ENCODE measurements around the gene ANXA3.
"Not testable (repeated sequence)": the region's sequence is repeated elsewhere in the genome, so short reads cannot be mapped to it uniquely, and the experiment has no call there.

The ANXA3 gene

DNA sequence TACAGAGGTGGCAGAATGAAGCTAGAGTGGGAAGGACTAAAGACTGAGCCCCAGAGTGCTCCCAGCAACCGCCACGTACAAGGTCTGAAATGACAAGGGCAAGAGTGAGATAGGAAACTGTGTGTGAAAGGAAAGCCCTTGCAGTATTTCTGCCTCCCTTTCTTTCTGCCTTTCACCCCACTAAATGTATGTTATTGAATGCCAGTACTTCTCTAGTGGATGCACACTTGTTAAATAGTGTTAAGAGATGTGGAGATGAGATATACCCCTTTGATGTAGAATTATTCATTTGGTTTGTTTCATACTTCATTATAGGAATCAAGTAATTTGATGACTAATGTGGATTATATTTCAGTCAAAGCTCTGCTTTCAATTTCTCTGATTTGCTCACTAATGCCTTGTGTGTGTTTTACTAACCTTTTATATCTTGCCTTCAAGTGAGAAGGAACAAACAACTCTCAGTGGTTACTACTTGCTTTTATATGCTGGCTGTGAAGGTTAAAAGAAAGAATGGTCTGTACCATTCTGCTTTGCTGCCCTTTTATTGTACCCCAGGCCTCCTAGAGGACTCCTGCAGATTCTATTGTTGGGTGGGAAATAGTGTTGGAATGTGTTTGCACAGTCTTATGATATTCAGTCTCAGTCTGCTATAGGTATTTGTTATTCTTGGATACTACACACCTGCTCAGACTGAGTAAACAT lies 8.0 kb upstream of the ANXA3 start:
- no peak for DNase-seq

GRCh38 chr4:78544678-78545077 lies 6.9 kb upstream of the ANXA3 start:
- no peak for DNase-seq

GRCh38 chr4:78545275-78546246 lies 6.0 kb upstream of the ANXA3 start:
- no peak for DNase-seq

- not testable (repeated sequence) for DNase-seq
Observed at GRCh38 chr4:78547899-78548298, 3.7 kb upstream of the ANXA3 start.

DNA sequence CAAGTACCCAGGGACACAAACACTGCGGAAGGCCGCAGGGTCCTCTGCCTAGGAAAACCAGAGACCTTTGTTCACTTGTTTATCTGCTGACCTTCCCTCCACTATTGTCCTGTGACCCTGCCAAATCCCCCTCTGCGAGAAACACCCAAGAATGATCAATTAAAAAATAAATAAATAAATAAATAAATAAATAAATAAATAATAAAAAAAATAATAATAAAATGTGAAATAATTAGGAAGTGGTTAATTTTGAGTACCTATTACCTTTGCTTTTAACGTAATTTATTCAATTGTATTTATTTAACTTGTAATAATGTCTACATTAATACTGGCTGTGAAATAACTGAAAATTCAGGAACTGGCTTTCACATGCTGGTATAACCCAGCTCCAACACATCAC lies 2.7 kb upstream of the ANXA3 start:
- DNase-seq = not testable (repeated sequence)

- no peak for DNase-seq
Observed at GRCh38 chr4:78552389-78553042, 946 bp downstream of the ANXA3 start.

DNA sequence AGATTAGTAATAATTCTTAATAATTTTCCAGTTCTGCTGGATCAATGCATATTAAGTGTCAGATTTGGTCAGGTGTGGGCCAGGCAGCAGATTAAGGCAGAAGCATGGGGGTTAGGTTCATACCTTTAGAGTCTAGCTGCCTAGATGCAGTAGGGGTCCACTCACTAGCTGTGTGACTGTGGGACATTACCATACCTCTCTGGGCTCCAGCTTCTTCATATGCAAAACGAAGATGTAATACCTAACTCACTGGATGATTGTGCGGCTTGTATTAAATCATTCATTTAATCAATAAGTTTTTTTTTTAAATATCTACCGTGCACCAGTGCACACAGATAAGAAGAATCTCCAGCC lies 1.4 kb downstream of the ANXA3 start:
- DNase-seq = no peak

DNA sequence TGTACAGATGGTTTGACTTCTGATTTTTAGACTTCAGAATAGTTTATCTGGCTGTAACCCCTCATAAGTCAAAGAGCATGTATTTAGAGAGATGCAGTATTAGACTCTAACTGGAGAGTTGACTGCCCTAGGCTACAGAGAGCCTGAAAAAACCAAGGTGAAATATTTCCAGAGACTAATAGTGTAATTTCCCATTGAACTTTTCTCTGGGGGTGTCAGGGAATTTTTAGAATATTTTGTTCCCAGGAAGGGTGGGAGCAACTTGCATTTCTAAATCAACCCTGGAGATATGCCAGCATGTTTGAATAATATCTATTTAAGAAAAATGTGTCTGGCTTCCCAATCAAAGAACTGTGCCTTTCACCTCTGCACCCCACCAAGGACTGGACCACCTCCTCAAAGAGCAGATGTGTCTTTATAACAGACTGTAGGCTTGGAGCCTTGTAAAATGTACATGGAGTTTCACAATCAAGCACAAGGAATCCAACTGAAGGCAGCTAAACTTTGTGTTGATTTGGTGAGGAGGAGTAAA lies 2.0 kb downstream of the ANXA3 start:
- DNase-seq = no peak

GRCh38 chr4:78556665-78557064 lies 5.1 kb downstream of the ANXA3 start:
- no peak for DNase-seq

GRCh38 chr4:78557841-78558240 lies 6.3 kb downstream of the ANXA3 start:
- DNase-seq = no peak

- no peak for DNase-seq
Observed at GRCh38 chr4:78558410-78558809, 6.8 kb downstream of the ANXA3 start.

DNA sequence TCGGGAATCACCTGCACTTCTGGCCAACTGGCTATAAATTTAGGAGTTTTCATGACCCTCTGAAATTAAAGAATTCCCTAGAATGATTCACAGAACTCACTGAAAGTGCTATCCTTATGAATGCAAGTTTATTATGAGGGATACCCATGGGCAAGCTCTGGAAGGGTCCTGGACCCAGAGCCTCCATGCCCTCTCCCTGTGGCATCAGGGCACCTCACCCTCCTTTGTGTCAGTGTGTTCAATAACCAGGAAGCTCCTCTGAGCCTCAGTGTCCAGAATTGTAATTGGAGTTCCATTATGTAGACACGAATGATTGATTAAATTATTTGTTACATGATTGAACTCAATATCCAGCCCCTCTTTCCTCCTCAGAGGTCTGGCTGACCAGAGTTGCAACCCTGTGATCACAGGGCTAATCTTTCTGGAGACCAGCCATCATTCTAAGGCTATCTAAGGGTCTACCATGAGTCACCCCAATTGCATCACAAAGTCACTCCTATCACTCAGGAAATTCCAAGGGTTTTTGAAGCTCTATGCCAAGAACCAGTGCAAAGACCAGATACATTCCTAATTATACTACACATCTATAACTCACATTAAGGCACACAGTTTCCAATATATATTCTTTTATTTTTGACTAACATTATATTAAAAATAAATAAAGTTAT lies 8.9 kb downstream of the ANXA3 start:
- no peak for DNase-seq

GRCh38 chr4:78561677-78562076 lies 10.1 kb downstream of the ANXA3 start:
- no peak for DNase-seq

DNA sequence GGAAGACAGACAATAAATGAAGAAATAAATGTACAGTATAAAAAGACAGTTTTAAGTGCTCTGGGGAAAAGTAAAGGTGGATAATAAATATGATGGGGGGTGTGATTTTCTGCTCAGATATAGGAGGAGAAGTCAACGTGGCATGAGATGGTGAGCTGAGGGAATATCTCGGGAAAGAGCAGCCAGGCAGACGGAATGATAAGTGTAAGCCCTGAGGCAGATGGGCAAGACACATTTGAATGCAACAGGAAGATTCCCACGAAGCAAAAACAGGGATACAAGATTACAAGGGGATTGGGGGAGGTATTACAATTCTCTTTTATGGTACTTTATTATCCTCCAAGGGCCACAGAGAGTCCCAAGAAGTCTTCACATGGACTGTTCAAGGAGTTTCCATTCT lies 11.1 kb downstream of the ANXA3 start:
- DNase-seq = no peak

DNA sequence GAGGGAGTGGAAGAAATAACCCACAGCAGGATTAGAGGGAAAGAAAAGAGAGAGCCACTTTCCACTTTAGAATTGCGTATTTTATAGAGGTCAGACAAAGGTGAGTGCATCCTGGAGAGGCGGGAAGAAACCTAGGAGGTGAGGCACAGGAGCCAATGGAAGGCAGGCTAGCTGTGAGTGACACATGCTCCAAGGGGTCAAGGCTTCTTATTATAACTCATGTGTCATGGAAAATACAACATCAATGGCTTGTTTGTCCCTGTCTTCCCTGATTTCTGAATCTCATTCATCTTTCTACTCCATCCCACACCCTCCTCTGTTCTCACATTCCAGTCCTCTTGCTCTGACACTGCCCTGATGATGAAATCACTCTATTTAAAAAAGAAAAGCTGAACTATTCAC lies 14.4 kb downstream of the ANXA3 start:
- DNase-seq = no peak

GRCh38 chr4:78566834-78567499 lies 15.4 kb downstream of the ANXA3 start:
- DNase-seq = no peak

DNA sequence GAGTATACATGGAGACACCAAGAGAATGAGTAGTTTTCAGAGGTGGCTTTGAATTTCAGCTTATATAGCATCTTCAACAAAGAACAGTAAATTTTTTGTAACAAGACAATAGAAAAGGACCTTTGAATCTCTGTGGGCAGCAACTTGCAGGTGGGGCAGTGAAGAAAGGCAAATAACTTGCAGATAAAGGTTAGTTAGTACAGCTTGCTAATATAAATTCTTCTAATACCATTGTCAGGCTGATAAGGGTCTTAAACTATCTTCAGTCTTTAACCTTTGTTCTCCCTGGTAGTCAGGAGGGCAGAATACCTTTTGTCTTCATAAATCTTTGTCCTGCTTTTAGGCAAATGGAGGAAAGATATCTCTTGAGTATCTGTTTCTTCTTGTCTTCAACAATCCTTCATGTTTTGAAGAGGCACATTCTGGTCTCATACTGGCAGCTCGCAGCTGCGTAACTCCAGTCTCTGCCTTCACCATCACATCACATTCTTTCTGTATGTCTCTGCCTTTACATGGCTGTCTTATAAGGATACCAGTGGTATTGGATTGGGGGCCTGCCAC lies 16.0 kb downstream of the ANXA3 start:
- DNase-seq = no peak

DNA sequence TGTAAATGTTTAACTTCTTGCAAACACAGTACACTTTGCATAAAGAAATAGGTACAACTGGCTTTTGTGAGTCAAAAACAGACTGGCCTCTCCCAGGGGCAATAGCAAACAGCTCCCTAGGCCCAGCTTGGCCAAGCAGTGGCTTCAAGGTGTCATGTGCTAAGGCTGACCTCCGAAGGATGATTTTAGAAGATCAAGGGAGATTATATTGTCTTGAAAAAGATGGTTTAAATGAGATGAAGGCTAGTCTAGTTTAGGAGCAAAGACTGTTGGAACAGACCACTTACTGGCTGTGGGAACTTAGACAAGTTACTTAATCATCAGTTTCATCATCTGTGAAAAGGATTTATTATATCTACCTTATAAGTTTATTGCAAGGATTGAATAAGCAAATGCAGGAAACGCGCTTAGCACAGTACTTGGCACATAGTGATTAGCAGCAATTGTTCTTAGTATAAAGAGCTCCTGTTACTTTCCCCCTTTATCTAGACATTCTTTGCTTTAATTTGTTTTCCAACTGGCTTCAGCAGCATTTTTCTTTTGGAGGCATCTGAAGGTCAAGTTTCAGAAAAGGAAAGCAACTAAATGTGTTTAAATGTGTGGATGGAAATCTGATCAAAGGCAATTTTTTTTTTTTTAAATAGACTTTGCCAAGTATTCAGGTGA lies 17.2 kb downstream of the ANXA3 start:
- DNase-seq = no peak

DNA sequence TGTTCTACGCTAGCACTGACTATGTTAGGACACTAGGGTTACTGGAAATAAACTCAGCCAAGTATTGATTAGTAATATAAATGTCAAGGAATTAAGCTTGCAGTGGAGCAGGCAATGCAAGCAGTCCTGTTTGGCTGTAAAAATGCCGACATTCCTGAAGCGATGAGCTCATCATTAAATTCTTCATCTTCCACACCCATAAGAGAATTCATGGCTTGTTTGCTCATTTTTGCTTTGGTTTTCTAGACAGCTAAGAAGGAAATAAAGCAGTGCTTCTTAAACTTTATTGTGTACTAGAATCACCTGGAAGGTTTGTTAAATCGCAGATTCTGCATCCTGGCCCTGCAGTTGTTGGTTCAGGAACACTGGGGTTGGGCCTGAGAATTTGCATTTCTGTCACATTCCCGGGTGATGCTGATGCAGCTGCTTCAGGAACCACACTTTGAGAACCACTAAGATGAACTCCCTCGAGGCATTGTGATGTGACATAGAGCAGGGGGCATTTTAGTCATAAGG lies 17.8 kb downstream of the ANXA3 start:
- no peak for DNase-seq

- DNase-seq = no peak
Observed at GRCh38 chr4:78570117-78570516, 18.5 kb downstream of the ANXA3 start.

GRCh38 chr4:78571804-78572203 lies 20.2 kb downstream of the ANXA3 start:
- DNase-seq = no peak

Data from DMS79 (cell line).